ENCODE measurements around the gene UBE3C. TPM values are rescaled to one million over a fixed set of nuclear protein-coding genes. Genes with fewer than 3 reads are reported as not detected.

The UBE3C gene
- total and polyA plus RNA-seq, 2 donors (not counting 3 experiments of a cell fraction or from before 2014, with no cell fraction given): 45.1 to 77.3 TPM

DNA sequence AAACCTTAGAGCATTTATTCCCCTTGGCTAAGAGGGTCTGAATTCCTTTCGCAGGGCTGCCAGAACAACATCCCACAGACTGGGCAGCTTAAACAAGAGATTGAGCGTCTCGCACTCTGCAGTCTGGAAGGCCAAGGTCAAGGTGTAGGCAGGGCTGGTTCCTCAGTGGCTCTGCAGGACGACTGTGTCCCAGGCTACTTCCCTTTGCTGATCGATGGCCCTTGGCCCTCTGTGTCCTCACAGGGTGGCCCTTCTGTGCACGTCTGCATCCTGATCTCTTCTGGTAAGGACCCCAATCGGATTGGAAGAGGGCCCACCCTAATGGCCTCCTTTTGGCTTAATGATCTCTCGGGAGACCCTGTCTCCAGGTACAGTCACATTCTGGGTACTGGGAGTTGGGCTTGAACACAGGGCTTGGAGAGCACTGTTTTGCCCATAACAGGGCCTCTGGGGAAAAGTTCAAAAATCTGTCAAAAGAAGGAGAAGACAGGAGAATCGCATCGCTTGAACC is 162.9 kb downstream of the UBE3C start:
- Histone ChIP-seq H3K36me3 (ENCODE audit: control insufficient read depth in 2 of 2, extremely low read depth in 1 of 2, insufficient read depth in 2 of 2, low read length in 2 of 2) (no peaks in the 10 kb centered on the region), H3K9me3 (replicated peaks; ENCODE audit: control insufficient read depth, insufficient read depth, low read length) (no peaks in the 10 kb centered on the region), H2AFZ (ENCODE audit: low read depth, low read length) (no peak overlapping the region), H3K9ac (replicated peaks; ENCODE audit: extremely low read depth, insufficient read depth, low read length) (no peak overlapping the region), H3K4me2 (ENCODE audit: insufficient read depth, low read length) (no peak overlapping the region), H3K4me3 (replicated peaks in 1 of 3; ENCODE audit: insufficient read depth in 1 of 3, low read depth in 1 of 3, low read length in 3 of 3) (no peak overlapping the region), H3K27me3 (ENCODE audit: control insufficient read depth in 2 of 2, insufficient read depth in 2 of 2, low read length in 2 of 2) (no peaks in the 10 kb centered on the region), H4K20me1 (replicated peaks; ENCODE audit: control insufficient read depth, extremely low read depth, insufficient read depth, low read length) (no peaks in the 10 kb centered on the region), H3K4me1 (ENCODE audit: control insufficient read depth, extremely low read depth, insufficient read depth, low read length) (peaks cover 4% of the 10 kb centered on the region), H3K9me1 (replicated peaks; ENCODE audit: control insufficient read depth, extremely low read depth, insufficient read depth, low read length) (no peaks in the 10 kb centered on the region), H3K79me2 (ENCODE audit: control insufficient read depth, insufficient read depth, low read length) (no peaks in the 10 kb centered on the region), H3K27ac (ENCODE audit: insufficient read depth, low read depth, low read length) (no peak overlapping the region)
- dilution Hi-C loops (cut with MboI; ENCODE audit: extremely low pct_ligation_motif_present, low sequenced_read_pairs) (no loop called here), intact Hi-C loops (cut with micrococcal nuclease) (no loop called here)
- FAIRE-seq (no peak), DNase-seq (ENCODE audit: low read depth, low spot score) (no peak)
- BruUV-seq (replicated peaks): no TSS peak
- ChIA-PET CTCF (no interaction called here), POLR2A (no interaction called here)
- TF ChIP-seq EZH2 (IDR thresholded peaks at IDR 0.05; ENCODE audit: borderline replicate concordance, low read depth, low read length, severe bottlenecking): no peak
- TF ChIP-seq FOS (IDR thresholded peaks at IDR 0.05; ENCODE audit: borderline replicate concordance, insufficient read depth, low read length): no peak
- TF ChIP-seq, protein P1, sequence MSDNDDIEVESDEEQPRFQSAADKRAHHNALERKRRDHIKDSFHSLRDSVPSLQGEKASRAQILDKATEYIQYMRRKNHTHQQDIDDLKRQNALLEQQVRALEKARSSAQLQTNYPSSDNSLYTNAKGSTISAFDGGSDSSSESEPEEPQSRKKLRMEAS (IDR thresholded peaks at IDR 0.05; ENCODE audit: insufficient read depth, insufficient read length): no peak
- no peak for TF ChIP-seq MYC (IDR thresholded peaks at IDR 0.05; ENCODE audit: low read depth, low read length)
- TF ChIP-seq GATA2 (IDR thresholded peaks at IDR 0.05; ENCODE audit: insufficient read depth, insufficient read length, low read depth, low read length): no peak
- no peak for TF ChIP-seq POLR2AphosphoS5 (IDR thresholded peaks at IDR 0.05; ENCODE audit: insufficient read depth, low read depth, low read length)
- no peak for TF ChIP-seq POLR2A (IDR thresholded peaks at IDR 0.05; ENCODE audit: low read depth, low read length)
- TF ChIP-seq CTCF (IDR thresholded peaks at IDR 0.05; ENCODE audit: extremely low read depth in 1 of 2, insufficient read depth in 1 of 2, low read depth in 1 of 2, low read length in 2 of 2): no peak
- TF ChIP-seq JUN (IDR thresholded peaks at IDR 0.05; ENCODE audit: borderline replicate concordance, insufficient read depth, insufficient read length, low read depth): no peak

Data from endothelial cell of umbilical vein (primary cell).